Measurements from ENCODE around the gene AMOTL1.
"Not testable (repeated sequence)": the region's sequence is repeated elsewhere in the genome, so short reads cannot be mapped to it uniquely, and the experiment has no call there.

Gene AMOTL1

GRCh38 chr11:94790661-94791180, 22.6 kb downstream of the AMOTL1 start:
- peaks cover 15% of the 10 kb centered on the region; the same call in 1 of the 2 replicates for H3K4me1 ChIP-seq
- no peak for DNase-seq
- H3K4me3 ChIP-seq (ENCODE audit: low read depth, low read length), result no peak overlapping the region
- TF ChIP-seq CTCF (IDR thresholded peaks at IDR 0.05; ENCODE audit: low read depth, low read length), result no peak
- H3K27me3 ChIP-seq, result no peaks in the 10 kb centered on the region
- no peaks in the 10 kb centered on the region for H3K9me3 ChIP-seq
- peaks cover 6% of the 10 kb centered on the region for H3K36me3 ChIP-seq

- peaks cover 11% of the 10 kb centered on the region for H3K36me3 ChIP-seq
- no peak for DNase-seq
- H3K9me3 ChIP-seq, result no peaks in the 10 kb centered on the region
- peaks cover 15% of the 10 kb centered on the region; the same call in 1 of the 2 replicates for H3K4me1 ChIP-seq
- no peak overlapping the region for H3K4me3 ChIP-seq (ENCODE audit: low read depth, low read length)
- TF ChIP-seq CTCF (IDR thresholded peaks at IDR 0.05; ENCODE audit: low read depth, low read length), result no peak
- H3K27me3 ChIP-seq, result no peaks in the 10 kb centered on the region
Measured at GRCh38 chr11:94791216-94791889, 23.2 kb downstream of the AMOTL1 start.

GRCh38 chr11:94791942-94792341, 23.8 kb downstream of the AMOTL1 start:
- not testable (repeated sequence) for H3K9me3 ChIP-seq; H3K4me3 ChIP-seq (ENCODE audit: low read depth, low read length); H3K27me3 ChIP-seq; DNase-seq
- Histone ChIP-seq H3K4me1 (peaks cover 15% of the 10 kb centered on the region; the same call in 1 of the 2 replicates), H3K36me3 (peaks cover 11% of the 10 kb centered on the region)

- peaks cover 15% of the 10 kb centered on the region; the same call in 1 of the 2 replicates for H3K4me1 ChIP-seq
- peaks cover 11% of the 10 kb centered on the region for H3K36me3 ChIP-seq
- no peaks in the 10 kb centered on the region for H3K9me3 ChIP-seq
- H3K27me3 ChIP-seq, result no peaks in the 10 kb centered on the region
- no peak overlapping the region for H3K4me3 ChIP-seq (ENCODE audit: low read depth, low read length)
- TF ChIP-seq CTCF (IDR thresholded peaks at IDR 0.05; ENCODE audit: low read depth, low read length), result no peak
- no peak for DNase-seq
Measured at GRCh38 chr11:94792451-94792850, 24.3 kb downstream of the AMOTL1 start.

GRCh38 chr11:94793002-94793401, 24.8 kb downstream of the AMOTL1 start:
- no peak for TF ChIP-seq CTCF (IDR thresholded peaks at IDR 0.05; ENCODE audit: low read depth, low read length)
- DNase-seq, result no peak
- H3K9me3 ChIP-seq, result no peaks in the 10 kb centered on the region
- H3K27me3 ChIP-seq, result no peaks in the 10 kb centered on the region
- no peak overlapping the region for H3K4me3 ChIP-seq (ENCODE audit: low read depth, low read length)
- H3K36me3 ChIP-seq, result peaks cover 11% of the 10 kb centered on the region
- peaks cover 15% of the 10 kb centered on the region; the same call in 1 of the 2 replicates for H3K4me1 ChIP-seq

- no peak for DNase-seq
- H3K4me3 ChIP-seq (ENCODE audit: low read depth, low read length), result no peak overlapping the region
- no peaks in the 10 kb centered on the region for H3K9me3 ChIP-seq
- H3K36me3 ChIP-seq, result peaks cover 11% of the 10 kb centered on the region
- H3K4me1 ChIP-seq, result peaks cover 15% of the 10 kb centered on the region; the same call in 1 of the 2 replicates
- TF ChIP-seq CTCF (IDR thresholded peaks at IDR 0.05; ENCODE audit: low read depth, low read length), result no peak
- H3K27me3 ChIP-seq, result no peaks in the 10 kb centered on the region
Measured at GRCh38 chr11:94793822-94794221, 25.7 kb downstream of the AMOTL1 start.
